A549 (cell line): ENCODE measurements around the gene IDH3G. TPM values are rescaled to one million over a fixed set of nuclear protein-coding genes. Genes with fewer than 3 reads are reported as not detected.
A peak's percentile ranks its signal among the peaks of the same experiment; 100 is the strongest.

Experiments
- ATAC-seq, 2 experiments: fragments of 200-7000 bp in 1 of 2; fragments of >200 bp in 1 of 2; cut with Nextera tagmentation in 1 of 2; cut with Tn5 transposase in 1 of 2; 3 replicates each; pipeline versions ENCODE4 v1.8.0 to v1.9.1; 2018 to 2020; ENCODE audit warnings: mild to moderate bottlenecking in 1 of 2, moderate library complexity in 1 of 2
- CTCF ChIA-PET: fragments of 300-600 bp; sonication (Branson Sonifier 250); formaldehyde crosslinking; extraction: SDS; loops from one replicate; lab custom pipeline; 2021; ENCODE audit warnings: antibody characterized with exemption, inconsistent platforms; lab: Yijun Ruan, JAX
- POLR2A ChIA-PET: fragments of 350-600 bp; formaldehyde crosslinking; extraction: SDS; loops from one replicate; lab custom pipeline; 2021; ENCODE audit warnings: antibody characterized with exemption, inconsistent platforms; lab: Yijun Ruan, JAX
- DNase-seq, 2 experiments: peaks; one replicate each; pipeline versions ENCODE4 v3.0.0 to v3.0.0-alpha.2; 2011 to 2016; ENCODE audit warnings: low read depth in 1 of 2, low spot score in 1 of 2
- FAIRE-seq: peaks from 2 replicates; lab custom pipeline; 2011; peaks lifted over from hg19 to GRCh38; lab: Jason Lieb, UNC
- H3K27ac ChIP-seq, 2 experiments: fragments of >200 bp; sonication (Bioruptor Twin); formaldehyde crosslinking; 3 replicates each; pipeline ENCODE4 v1.5.1; 2016 to 2017
- H3K4me1 ChIP-seq: fragments of >200 bp; sonication (Bioruptor Twin); formaldehyde crosslinking; 3 replicates; pipeline ENCODE4 v1.6.1; 2016
- H3K4me2 ChIP-seq: fragments of >200 bp; sonication (Bioruptor Twin); formaldehyde crosslinking; 3 replicates; pipeline ENCODE4 v1.6.1; 2016
- H3K4me3 ChIP-seq: fragments of >200 bp; sonication (Bioruptor Twin); formaldehyde crosslinking; 3 replicates; pipeline ENCODE4 v1.5.1; 2016
- H3K9me3 ChIP-seq: fragments of >200 bp; sonication (Bioruptor Twin); formaldehyde crosslinking; 3 replicates; pipeline ENCODE4 v1.6.1; 2016
- EHMT2 ChIP-seq: fragments of 200-600 bp; sonication (generic); IDR thresholded peaks from 2 replicates; pipeline ENCODE4 v1.6.1; 2016; ENCODE audit warnings: antibody characterized with exemption, low read depth, mild to moderate bottlenecking, moderate library complexity
- ESRRA ChIP-seq: fragments of 150-350 bp; IDR thresholded peaks from 2 replicates; pipeline ENCODE4 v1.6.1; 2014; ENCODE audit warnings: mild to moderate bottlenecking, low read length, borderline replicate concordance
- FOXS1 ChIP-seq: fragments of 250-450 bp; sonication (Bioruptor Pico); IDR thresholded peaks from 2 replicates; pipeline ENCODE4 v1.5.0; 2020; ENCODE audit warnings: mild to moderate bottlenecking, moderate library complexity
- GATA3 ChIP-seq: IDR thresholded peaks from 2 replicates; pipeline ENCODE4 v1.6.1; 2012; ENCODE audit warnings: borderline replicate concordance
- JUN ChIP-seq, 2 experiments: fragments of >200 bp; sonication (Bioruptor Twin); formaldehyde crosslinking; IDR thresholded peaks; 2 replicates in 1 of 2; 3 replicates in 1 of 2; pipeline ENCODE4 v1.6.1; 2016 to 2017
- KDM5A ChIP-seq: fragments of 200-600 bp; sonication (generic); IDR thresholded peaks from 2 replicates; pipeline ENCODE4 v1.6.1; 2016; ENCODE audit warnings: antibody characterized with exemption, mild to moderate bottlenecking
- RCOR1 ChIP-seq: fragments of 150-350 bp; IDR thresholded peaks from 2 replicates; pipeline ENCODE4 v1.6.1; 2014; ENCODE audit warnings: antibody characterized with exemption, low read length, low read depth
- WGBS: methylation state at CpG from one replicate; pipeline ENCODE4 v1.1.6; 2017; ENCODE audit errors: missing lambda C conversion rate; 5-methylcytosine and 5-hydroxymethylcytosine counted together
- polyA plus RNA-seq, 4 experiments: library from polyadenylated mRNA; depleted of rRNA in 3 of 4; stranded (reverse); fragments of >200 nt; fragmentation: RNase III in 1 of 4; extraction: RNeasy Plus Mini Kit Qiagen cat#74134 plus additional on column Dnase treatment in 1 of 4; gene quantifications; 2 replicates in 3 of 4; 3 replicates in 1 of 4; pipeline ENCODE4 v1.2.3, GENCODE V29; 2011 to 2017
- TF ChIP-seq, protein P1 (sequence below): fragments of 200-600 bp; sonication (generic); IDR thresholded peaks from 2 replicates; pipeline ENCODE4 v1.6.1; 2016; ENCODE audit warnings: antibody characterized with exemption, mild to moderate bottlenecking, moderate library complexity
- TF ChIP-seq, protein P2 (sequence below): IDR thresholded peaks from 2 replicates; pipeline ENCODE4 v1.6.1; 2012; ENCODE audit warnings: low read depth, borderline replicate concordance
- TF ChIP-seq, protein P3 (sequence below): fragments of 250-450 bp; sonication (Bioruptor Pico); IDR thresholded peaks from 2 replicates; pipeline ENCODE4 v1.5.0; 2020; ENCODE audit warnings: low read depth, mild to moderate bottlenecking, moderate library complexity

The IDH3G gene
- polyA plus RNA-seq, 2 of the 4 experiments (the other 2 are of a cell fraction) = 45.6 to 58.5 TPM

DNA sequence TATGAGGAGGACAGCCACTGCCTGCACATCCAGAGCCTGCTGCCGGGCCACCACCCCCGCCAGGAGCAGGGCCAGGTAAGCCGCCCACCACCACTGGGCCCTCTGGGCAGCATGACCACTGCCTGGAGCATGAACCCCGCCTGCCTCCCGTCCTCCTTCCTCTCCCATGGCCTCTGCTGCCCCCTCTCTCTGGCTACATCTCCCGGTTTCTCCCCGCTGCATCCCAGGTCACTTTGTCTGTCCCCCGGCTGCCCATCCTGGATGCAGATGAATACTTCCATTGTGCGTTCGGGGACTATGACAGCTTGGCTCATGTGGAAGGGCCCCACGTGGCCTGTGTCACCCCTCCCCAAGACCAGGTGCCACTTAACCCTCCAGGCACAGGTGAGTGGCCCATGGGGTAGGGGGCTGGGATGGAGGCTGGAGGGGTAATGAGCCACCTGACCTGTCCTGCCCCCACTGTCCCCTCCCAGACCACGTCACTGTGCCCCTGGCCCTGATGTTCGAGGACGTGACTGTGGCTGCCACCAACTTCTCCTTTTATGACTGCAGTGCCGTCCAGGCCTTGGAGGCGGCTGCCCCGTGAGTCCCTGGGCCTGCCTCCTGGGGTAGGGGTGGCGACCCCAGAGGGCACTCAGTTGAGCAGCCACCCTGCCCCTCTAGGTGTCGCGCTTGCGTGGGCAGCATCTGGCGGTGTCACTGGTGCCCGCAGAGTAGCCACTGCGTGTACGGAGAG lies 24.1 kb downstream of the IDH3G start (continued):
- TF ChIP-seq, protein P1, sequence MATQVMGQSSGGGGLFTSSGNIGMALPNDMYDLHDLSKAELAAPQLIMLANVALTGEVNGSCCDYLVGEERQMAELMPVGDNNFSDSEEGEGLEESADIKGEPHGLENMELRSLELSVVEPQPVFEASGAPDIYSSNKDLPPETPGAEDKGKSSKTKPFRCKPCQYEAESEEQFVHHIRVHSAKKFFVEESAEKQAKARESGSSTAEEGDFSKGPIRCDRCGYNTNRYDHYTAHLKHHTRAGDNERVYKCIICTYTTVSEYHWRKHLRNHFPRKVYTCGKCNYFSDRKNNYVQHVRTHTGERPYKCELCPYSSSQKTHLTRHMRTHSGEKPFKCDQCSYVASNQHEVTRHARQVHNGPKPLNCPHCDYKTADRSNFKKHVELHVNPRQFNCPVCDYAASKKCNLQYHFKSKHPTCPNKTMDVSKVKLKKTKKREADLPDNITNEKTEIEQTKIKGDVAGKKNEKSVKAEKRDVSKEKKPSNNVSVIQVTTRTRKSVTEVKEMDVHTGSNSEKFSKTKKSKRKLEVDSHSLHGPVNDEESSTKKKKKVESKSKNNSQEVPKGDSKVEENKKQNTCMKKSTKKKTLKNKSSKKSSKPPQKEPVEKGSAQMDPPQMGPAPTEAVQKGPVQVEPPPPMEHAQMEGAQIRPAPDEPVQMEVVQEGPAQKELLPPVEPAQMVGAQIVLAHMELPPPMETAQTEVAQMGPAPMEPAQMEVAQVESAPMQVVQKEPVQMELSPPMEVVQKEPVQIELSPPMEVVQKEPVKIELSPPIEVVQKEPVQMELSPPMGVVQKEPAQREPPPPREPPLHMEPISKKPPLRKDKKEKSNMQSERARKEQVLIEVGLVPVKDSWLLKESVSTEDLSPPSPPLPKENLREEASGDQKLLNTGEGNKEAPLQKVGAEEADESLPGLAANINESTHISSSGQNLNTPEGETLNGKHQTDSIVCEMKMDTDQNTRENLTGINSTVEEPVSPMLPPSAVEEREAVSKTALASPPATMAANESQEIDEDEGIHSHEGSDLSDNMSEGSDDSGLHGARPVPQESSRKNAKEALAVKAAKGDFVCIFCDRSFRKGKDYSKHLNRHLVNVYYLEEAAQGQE = no peak
- TF ChIP-seq, protein P2, sequence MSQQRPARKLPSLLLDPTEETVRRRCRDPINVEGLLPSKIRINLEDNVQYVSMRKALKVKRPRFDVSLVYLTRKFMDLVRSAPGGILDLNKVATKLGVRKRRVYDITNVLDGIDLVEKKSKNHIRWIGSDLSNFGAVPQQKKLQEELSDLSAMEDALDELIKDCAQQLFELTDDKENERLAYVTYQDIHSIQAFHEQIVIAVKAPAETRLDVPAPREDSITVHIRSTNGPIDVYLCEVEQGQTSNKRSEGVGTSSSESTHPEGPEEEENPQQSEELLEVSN = no peak
- no peak for TF ChIP-seq EHMT2

DNA sequence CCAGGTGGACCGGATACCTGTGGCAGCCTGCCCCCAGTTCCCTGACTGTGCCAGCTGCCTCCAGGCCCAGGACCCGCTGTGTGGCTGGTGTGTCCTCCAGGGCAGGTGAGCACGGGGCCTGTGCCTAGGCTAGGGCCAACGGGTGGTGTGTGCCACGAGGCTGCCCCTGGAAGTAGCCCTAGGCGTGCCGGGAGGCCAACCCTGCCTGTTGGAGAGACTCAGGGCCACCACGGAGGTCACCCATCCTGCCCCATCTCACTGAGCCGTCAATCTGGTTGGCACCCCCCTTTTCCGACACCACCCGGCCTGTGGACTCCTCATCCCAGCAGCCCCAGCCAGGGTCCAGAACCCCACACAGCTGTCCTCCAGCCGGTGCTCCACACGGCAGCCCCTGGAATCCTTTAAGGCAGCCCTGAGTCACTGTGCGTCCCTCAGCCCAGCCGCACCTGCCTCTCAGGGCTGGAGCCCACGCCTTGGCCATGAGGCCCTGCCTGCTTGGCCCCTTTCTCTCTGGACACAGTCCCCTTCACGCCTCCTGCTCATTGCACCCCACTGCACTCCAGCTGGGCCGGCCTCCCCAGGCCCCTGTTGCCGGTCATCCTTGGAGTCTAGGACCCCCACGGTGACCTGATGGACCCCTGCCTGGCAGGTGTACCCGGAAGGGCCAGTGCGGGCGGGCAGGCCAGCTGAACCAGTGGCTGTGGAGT lies 24.9 kb downstream of the IDH3G start:
- peaks cover 14% of the 10 kb centered on the region; the same call in 2 of the 3 replicates for H3K4me1 ChIP-seq
- no peak overlapping the region for H3K4me3 ChIP-seq
- H3K27ac ChIP-seq = no peak overlapping the region
- ATAC-seq (no peak), DNase-seq (no peak), FAIRE-seq (no peak)
- no peak for TF ChIP-seq GATA3
- TF ChIP-seq JUN (IDR thresholded peaks at IDR 0.05) = no peak
- no peak for TF ChIP-seq RCOR1
- no peak for TF ChIP-seq ESRRA
- H3K9me3 ChIP-seq = no peaks in the 10 kb centered on the region
- 85% methylated on average over 11 of the region's 23 CpGs for WGBS
- no peak overlapping the region for H3K4me2 ChIP-seq
- CTCF ChIA-PET = interaction anchor here (2.2 to 2.3 kb wide), 2 partner anchors 10 to 154 kb away, joined by 7 to 8 read pairs; no protein-coding TSS in a partner anchor
- POLR2A ChIA-PET = no interaction called here

DNA sequence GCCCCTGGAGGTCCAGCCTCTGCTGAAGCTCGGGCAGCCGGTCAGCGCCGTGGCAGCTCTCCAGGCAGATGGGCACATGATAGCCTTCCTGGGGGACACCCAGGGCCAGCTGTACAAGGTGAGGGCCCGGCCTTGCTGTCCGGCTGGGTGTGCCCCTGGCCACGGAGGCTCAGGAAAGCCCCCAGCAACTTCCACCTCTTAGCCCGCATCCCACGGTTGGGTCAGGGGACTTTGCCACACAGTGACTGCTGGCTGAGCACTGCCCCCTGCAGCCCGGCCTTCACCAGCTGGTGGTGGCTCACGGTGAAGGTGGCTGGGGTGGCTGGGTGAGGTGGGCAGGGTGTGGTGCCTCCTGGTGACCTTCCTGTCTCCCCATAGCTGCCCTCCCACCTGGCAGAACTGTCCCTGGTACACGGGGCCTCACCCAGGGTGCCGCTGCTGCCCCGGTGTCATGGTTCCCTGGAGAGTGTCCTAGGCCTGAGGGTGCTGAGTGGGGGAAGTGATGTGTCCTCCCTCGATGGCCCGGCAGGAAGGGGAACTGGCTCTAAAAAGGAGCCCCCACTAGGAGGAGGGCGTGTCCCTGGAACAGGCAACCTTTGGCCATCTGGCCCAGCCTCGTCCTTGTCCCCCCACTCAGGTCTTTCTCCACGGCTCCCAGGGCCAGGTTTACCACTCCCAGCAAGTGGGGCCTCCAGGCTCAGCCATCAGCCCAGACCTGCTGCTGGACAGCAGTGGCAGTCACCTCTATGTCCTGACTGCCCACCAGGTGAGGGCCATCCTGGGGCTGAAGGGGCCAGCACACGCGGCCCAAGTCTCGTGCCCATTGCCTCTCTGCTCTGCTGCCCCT lies 25.6 kb downstream of the IDH3G start:
- Histone ChIP-seq H3K4me3 (no peak overlapping the region), H3K4me2 (no peak overlapping the region), H3K9me3 (no peaks in the 10 kb centered on the region), H3K4me1 (peaks cover 16% of the 10 kb centered on the region; the same call in 2 of the 3 replicates), H3K27ac (no peak overlapping the region)
- FAIRE-seq (no peak), DNase-seq (no peak), ATAC-seq (no peak)
- TF ChIP-seq KDM5A (no peak), FOXS1 (CRISPR knock-in tag) (no peak)
- WGBS = 82% methylated on average over 6 of the region's 22 CpGs
- POLR2A ChIA-PET = no interaction called here
- CTCF ChIA-PET = interaction anchor here (0.7 to 3.4 kb wide), 4 partner anchors 11 to 199 kb away, joined by 3 to 17 read pairs (median 8); no protein-coding TSS in a partner anchor

DNA sequence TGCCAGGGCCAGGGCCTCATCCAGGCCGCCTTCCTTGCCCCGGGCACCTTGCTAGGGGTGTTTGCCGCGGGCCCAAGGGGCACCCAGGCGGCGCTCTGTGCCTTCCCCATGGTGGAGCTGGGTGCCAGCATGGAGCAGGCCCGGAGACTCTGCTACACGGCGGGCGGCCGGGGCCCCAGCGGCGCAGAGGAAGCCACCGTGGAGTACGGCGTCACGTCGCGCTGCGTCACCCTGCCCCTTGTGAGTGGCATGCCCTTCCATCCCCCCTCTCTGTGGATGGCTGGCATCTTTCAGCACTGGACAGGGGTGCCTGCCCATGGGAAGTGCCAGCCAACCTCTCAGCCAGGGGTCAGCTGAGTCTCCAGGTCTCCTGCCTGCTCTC lies 26.5 kb downstream of the IDH3G start:
- DNase-seq = no peak
- H3K4me1 ChIP-seq = peaks cover 16% of the 10 kb centered on the region; the same call in 2 of the 3 replicates
- no peak overlapping the region for H3K27ac ChIP-seq
- no peak overlapping the region for H3K4me3 ChIP-seq
- no peak for FAIRE-seq
- H3K4me2 ChIP-seq = no peak overlapping the region
- H3K9me3 ChIP-seq = no peaks in the 10 kb centered on the region
- POLR2A ChIA-PET = no interaction called here
- CTCF ChIA-PET = interaction anchor here (0.7 to 3.4 kb wide), 5 partner anchors 12 to 200 kb away, joined by 3 to 17 read pairs (median 7); no protein-coding TSS in a partner anchor
- WGBS = 97% methylated on average over 15 of the region's 20 CpGs
- TF ChIP-seq, protein P1 = peak; percentile 59; the same call in 1 of the 2 replicates
- TF ChIP-seq, protein P3, sequence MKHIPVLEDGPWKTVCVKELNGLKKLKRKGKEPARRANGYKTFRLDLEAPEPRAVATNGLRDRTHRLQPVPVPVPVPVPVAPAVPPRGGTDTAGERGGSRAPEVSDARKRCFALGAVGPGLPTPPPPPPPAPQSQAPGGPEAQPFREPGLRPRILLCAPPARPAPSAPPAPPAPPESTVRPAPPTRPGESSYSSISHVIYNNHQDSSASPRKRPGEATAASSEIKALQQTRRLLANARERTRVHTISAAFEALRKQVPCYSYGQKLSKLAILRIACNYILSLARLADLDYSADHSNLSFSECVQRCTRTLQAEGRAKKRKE (CRISPR knock-in tag) = no peak
- no peak for ATAC-seq
